Measurements from ENCODE around the gene ZFAND3.
"Not testable (repeated sequence)": the region's sequence is repeated elsewhere in the genome, so short reads cannot be mapped to it uniquely, and the experiment has no call there.

The ZFAND3 gene

DNA sequence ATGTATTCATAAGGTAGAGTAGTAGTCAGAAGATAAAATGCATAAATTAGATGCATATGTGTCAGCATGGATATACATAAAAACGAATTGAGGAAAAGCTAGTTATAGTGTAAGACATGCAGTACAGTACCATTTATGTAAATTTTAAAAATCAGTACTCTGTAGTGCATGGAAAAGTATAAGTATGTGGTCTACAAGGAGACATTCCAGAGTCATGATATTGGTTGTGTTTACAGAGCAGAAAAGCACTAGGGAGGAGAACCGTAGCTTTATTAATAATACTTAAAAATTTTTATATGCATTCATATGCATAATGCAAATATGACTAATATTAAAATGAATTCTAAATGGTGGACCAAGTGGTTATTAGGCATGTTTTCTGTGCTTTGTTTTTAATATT, 220.0 kb downstream of the ZFAND3 start:
- TF ChIP-seq JUND (IDR thresholded peaks at IDR 0.05; ENCODE audit: low read depth), result no peak
- in situ Hi-C loops (cut with HindIII; ENCODE audit: low pct_unique_long_range_greater_than_20kb, low sequenced_read_pairs), result no loop called here
- no peak for DNase-seq (ENCODE audit: low read depth in 1 of 2, low spot score in 1 of 2)

DNA sequence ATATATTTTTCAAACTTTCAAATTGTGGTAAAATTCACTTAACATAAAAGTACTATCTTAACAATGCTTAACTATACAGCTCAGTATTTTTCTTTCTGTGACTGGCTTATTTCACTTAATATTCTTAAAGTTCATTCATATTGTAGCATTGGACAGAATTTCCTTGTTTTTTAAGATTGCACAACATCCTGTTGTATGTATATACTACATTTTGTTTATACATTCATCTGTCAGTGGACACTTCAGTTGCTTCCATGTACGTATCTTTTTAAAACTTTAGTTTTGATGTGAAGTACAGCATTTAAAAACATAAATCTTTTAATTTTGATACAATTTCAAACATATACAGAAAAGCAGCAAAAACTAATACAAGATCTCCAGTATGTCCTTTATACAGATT, 220.7 kb downstream of the ZFAND3 start:
- DNase-seq (ENCODE audit: low read depth in 1 of 2, low spot score in 1 of 2), result no peak
- in situ Hi-C loops (cut with HindIII; ENCODE audit: low pct_unique_long_range_greater_than_20kb, low sequenced_read_pairs), result no loop called here
- TF ChIP-seq JUND (IDR thresholded peaks at IDR 0.05; ENCODE audit: low read depth), result no peak

DNA sequence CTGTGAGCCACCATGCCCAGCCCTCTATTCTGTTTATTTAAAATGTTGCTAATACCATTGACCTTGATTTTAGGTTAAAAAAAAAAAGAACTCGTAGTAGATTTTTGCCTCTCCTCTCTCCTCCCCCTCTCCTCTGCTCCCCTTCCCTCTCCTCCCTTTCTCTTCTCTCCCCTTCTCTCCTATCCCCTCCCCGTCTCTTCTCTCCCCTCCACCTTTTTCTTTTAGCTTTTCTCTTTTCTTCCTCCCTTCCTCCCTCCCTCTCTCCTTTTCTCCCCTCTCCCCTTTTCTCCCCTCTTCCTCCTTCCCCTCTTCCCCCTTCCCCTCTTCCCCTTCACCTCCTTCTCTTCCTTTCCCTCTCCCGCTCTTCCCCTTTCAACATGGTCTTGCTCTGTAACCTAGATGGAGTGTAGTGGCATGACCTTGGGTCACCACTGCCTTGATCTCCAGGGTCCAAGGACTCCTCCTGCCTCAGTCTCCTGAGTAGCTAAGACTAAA, 223.8 kb downstream of the ZFAND3 start:
- in situ Hi-C loops (cut with HindIII; ENCODE audit: low pct_unique_long_range_greater_than_20kb, low sequenced_read_pairs), result no loop called here
- TF ChIP-seq JUND (IDR thresholded peaks at IDR 0.05; ENCODE audit: low read depth), result no peak
- DNase-seq (ENCODE audit: low read depth in 1 of 2, low spot score in 1 of 2), result no peak

DNA sequence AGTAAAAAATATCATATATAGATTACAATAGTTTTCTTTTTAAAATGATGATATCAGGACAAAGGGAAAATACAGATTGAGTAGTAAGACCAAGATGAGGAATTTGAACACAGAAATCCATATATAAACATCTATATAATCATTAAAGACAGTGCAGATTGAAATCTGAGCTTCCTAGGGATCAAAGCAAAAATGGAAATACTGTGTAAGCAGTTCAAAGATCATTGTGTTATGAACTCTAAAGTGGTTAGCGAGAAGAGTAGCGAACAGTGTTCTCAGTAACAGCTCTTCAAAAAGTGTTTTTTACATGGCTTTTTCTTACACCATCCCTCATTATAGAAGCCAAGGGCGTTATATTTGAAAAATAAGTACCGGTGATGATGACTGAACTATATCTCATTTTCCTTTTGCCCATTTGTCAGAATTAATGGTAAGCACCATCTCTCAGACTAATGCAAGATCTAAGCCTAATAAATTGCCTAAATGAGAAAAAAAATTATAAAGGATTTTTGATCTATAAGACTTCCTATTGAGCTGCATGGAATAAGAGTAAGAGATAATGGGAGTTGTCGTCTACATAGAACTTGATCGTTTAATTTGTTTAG, 226.3 kb downstream of the ZFAND3 start:
- in situ Hi-C loops (cut with HindIII; ENCODE audit: low pct_unique_long_range_greater_than_20kb, low sequenced_read_pairs), result no loop called here
- no peak for TF ChIP-seq JUND (IDR thresholded peaks at IDR 0.05; ENCODE audit: low read depth)

DNA sequence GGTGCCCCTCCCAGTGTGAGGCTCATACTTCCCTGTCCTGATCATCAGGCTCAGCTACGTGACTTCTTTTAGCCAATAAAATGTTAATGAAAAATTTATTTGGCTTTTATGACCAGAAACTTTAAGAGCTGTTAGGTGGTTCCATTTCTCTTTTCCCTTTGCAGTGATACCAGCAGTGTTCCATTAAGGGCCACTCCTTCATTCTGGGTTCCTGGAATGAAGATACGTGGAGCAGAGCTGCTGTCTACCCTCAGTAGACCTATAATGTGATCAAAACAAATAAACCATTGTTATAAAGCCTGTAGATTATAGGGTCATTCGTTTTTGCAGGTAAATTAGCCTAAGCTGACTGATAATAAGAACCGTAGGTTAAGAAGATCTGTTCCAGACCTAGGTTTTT, 228.0 kb downstream of the ZFAND3 start:
- DNase-seq (ENCODE audit: low read depth in 1 of 2, low spot score in 1 of 2), result no peak
- TF ChIP-seq JUND (IDR thresholded peaks at IDR 0.05; ENCODE audit: low read depth), result no peak
- in situ Hi-C loops (cut with HindIII; ENCODE audit: low pct_unique_long_range_greater_than_20kb, low sequenced_read_pairs), result no loop called here

More for the DNA sequence above, 226.3 kb downstream of the ZFAND3 start:
- no peak for DNase-seq (ENCODE audit: low read depth in 1 of 2, low spot score in 1 of 2)

DNA sequence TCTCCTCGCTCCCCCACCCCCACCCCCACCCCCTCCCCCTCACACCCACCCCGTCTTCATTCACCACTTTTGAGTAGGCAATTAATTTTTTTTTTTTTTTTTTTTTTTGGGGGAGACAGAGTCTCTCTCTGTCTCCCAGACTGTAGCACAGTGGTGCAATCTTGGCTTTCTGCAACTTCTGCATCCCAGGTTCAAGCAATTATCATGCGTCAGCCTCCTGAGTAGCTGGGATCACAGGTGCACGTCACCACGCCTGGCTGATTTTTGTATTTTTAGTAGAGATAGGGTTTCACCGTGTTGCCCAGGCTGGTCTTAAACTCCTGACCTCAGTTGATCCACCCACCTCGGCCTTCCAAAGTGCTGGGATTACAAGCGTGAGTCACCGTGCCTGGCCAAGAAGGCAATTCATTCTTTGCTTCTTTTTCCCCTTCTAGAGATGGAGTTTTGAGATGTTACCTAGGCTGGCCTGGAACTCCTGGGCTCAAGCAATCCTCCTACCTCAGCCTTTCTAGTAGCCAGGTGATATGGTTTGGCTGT, 230.4 kb downstream of the ZFAND3 start:
- DNase-seq (ENCODE audit: low read depth in 1 of 2, low spot score in 1 of 2); in situ Hi-C loops (cut with HindIII; ENCODE audit: low pct_unique_long_range_greater_than_20kb, low sequenced_read_pairs): not testable (repeated sequence)

DNA sequence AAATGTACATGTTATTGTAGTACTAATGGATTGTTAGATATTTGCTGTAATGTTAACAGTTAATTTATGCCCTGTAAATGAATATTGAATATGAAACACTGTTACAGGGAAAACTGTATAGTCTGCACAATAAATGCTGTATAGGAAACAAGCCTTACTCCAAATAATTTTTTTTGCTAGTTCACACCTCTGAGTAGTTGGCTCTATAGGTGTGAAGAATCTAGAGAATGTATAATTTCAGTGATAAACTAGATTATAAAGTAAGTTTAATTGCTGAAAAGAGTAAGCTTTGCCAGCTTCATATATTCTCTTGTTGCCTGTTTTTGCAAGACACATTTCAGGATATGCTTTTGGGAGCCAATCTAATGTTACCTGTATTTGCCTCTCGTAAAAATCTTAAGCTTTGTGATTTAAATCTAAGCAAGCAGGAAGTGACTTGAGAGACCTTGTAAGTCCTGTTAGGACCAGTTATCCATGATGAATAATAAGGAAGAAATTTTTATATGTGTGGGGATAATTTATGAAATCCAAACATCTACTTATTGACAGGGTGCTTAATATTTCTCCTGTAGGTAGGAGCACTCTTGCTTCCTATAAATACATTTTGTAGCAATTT, 232.4 kb downstream of the ZFAND3 start:
- DNase-seq (ENCODE audit: low read depth in 1 of 2, low spot score in 1 of 2), result peak; percentile 25 to 67
- in situ Hi-C loops (cut with HindIII; ENCODE audit: low pct_unique_long_range_greater_than_20kb, low sequenced_read_pairs), result no loop called here
- TF ChIP-seq JUND (IDR thresholded peaks at IDR 0.05; ENCODE audit: low read depth), result peak; percentile 94

DNA sequence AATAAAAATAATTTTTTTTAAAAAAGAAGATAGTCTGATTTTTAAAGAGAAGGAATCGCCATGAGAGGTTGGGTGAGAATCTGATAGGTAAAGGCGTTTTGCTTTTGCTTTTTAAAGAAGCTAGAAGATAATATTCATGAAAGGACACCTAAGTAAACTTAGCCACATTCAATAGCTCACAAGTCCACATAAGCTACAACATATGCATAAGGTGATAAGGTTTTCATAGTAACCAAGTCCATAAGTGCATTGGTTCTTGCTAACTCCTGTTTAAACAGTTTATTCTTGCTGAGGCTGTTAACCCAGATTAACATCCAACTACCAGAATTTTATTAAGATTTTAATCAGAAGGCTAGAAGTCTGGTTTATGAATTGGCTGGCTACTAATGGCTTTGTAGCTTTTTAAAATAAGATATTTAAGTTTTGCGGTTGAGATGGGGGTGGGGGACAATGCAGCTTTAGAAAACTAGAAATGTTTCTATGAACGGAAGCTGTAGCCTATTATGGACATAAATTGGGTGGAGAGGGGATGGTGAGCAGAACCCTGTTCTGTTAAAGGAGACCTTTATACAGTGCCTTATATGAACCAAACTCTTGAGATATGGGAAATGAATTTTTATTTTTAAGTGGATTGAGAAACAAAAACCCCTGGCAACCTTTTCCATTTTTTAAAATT, 235.1 kb downstream of the ZFAND3 start:
- no peak for TF ChIP-seq JUND (IDR thresholded peaks at IDR 0.05; ENCODE audit: low read depth)
- peak in 1 of 2 experiments; percentile 29 for DNase-seq (ENCODE audit: low read depth in 1 of 2, low spot score in 1 of 2)
- in situ Hi-C loops (cut with HindIII; ENCODE audit: low pct_unique_long_range_greater_than_20kb, low sequenced_read_pairs), result no loop called here

DNA sequence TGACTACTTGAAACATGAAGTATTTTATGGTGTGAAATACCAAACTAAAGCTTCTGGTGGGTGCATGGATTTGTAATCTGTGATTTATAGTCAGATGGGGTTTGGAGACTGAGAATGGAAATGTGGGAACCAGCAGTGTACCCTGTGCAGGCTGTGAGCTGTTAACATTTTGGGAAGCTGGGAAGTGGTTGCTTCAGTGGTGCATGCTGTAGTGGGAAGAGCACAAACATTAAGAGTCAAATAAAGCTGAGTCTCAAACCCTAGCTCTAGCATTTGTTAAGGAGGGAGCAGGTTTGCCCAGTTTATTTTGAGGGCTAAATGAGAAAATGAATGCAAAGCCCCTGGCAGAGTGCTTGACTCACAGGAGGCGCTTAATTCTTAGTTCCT, 235.7 kb downstream of the ZFAND3 start:
- DNase-seq (ENCODE audit: low read depth in 1 of 2, low spot score in 1 of 2), result no peak
- TF ChIP-seq JUND (IDR thresholded peaks at IDR 0.05; ENCODE audit: low read depth), result no peak
- in situ Hi-C loops (cut with HindIII; ENCODE audit: low pct_unique_long_range_greater_than_20kb, low sequenced_read_pairs), result no loop called here

DNA sequence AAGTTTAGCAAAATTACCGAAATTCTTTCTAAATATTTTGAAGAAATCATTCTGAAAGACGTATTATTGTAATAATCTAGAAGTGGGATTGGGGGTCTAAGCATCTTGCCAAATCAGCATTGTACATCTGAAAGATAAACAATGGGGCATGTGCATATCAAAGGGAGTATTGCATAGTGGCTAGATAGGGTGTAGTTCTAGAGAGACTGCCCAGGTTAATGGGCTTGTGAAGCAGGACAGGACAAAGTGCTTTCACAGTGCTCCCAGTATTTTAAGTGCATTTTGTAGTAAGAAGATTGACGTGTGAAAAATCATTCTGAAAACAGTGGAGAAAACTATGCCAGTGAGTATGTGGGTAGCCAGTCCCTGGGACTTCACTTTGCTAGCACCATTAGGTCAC, 236.8 kb downstream of the ZFAND3 start:
- no peak for TF ChIP-seq JUND (IDR thresholded peaks at IDR 0.05; ENCODE audit: low read depth)
- in situ Hi-C loops (cut with HindIII; ENCODE audit: low pct_unique_long_range_greater_than_20kb, low sequenced_read_pairs), result no loop called here
- DNase-seq (ENCODE audit: low read depth in 1 of 2, low spot score in 1 of 2), result no peak

DNA sequence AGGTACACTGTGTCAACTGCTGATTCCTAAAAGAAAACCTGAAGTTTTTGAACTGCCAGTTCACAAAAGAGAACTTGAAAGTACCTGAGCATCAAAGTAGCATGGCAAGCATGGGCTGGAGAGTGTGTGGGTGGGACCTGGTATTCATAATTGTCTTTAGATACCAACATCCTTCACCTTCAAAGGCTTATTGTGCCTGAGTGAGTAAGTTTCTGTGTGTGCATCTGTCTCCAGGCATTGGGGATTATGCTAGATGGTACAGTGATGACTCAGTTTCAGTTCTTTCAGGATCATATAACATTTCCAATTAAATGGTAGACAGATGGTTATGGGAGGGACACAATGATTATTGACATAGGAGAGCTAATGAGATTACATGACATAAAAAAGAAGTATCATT, 238.5 kb downstream of the ZFAND3 start:
- no peak for DNase-seq (ENCODE audit: low read depth in 1 of 2, low spot score in 1 of 2)
- in situ Hi-C loops (cut with HindIII; ENCODE audit: low pct_unique_long_range_greater_than_20kb, low sequenced_read_pairs), result no loop called here
- no peak for TF ChIP-seq JUND (IDR thresholded peaks at IDR 0.05; ENCODE audit: low read depth)

DNA sequence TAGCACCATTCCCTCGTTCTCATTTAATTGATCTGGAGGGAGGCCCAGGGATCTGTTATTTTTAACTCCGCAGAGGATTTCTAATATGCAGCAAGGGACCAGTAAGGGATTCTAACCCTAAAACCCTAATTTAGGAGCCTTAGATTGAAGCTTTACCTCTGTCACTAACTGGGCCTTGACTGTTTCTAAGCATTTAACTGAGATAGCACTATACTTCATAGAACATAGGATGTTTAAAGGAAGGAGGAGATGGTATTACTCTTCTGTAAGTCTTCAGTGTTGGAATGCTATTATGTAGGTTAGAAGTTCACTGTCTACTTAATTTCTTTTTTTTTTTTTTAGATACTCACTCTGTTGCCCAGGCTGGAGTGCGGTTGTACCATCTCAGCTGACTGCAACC, 242.5 kb downstream of the ZFAND3 start:
- TF ChIP-seq JUND (IDR thresholded peaks at IDR 0.05; ENCODE audit: low read depth), result no peak
- no peak for DNase-seq (ENCODE audit: low read depth in 1 of 2, low spot score in 1 of 2)

DNA sequence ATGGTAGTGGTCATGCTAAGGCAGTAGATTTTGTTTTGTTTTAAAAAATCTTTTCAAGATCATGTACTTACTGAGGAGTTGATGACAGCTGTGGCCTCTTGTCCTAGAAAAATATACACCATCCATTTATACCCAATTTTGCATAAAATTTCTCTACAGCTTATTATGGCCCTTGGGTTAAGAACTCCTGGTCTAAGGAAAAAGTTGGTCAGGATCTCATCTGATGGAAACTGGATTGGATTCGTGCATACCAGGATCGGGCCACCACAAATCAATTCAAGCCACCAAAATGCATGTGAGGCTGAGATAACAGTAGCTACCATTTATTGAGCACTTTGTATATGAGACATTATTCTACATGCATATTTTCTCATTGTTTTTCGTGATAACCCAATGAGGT, 244.4 kb downstream of the ZFAND3 start:
- DNase-seq (ENCODE audit: low read depth in 1 of 2, low spot score in 1 of 2), result no peak

More for the DNA sequence above, 242.5 kb downstream of the ZFAND3 start:
- in situ Hi-C loops (cut with HindIII; ENCODE audit: low pct_unique_long_range_greater_than_20kb, low sequenced_read_pairs), result no loop called here

More for the DNA sequence above, 244.4 kb downstream of the ZFAND3 start:
- in situ Hi-C loops (cut with HindIII; ENCODE audit: low pct_unique_long_range_greater_than_20kb, low sequenced_read_pairs), result no loop called here
- TF ChIP-seq JUND (IDR thresholded peaks at IDR 0.05; ENCODE audit: low read depth), result no peak

All from T47D (cell line).